AG04449 (cell line): ENCODE results near the gene RLN3.
"Not testable (repeated sequence)": the region's sequence is repeated elsewhere in the genome, so short reads cannot be mapped to it uniquely, and the experiment has no call there.

ENCODE experiments used
- CTCF ChIA-PET: fragments of 350-600 bp; formaldehyde crosslinking; extraction: SDS; loops from one replicate; lab custom pipeline; 2021; ENCODE audit warnings: antibody characterized with exemption; lab: Yijun Ruan, JAX
- POLR2A ChIA-PET: fragments of 400-600, 350-600 bp; formaldehyde crosslinking; extraction: SDS; loops from one replicate; lab custom pipeline; 2020; ENCODE audit warnings: antibody characterized with exemption, inconsistent platforms; lab: Yijun Ruan, JAX
- DNase-seq: peaks from one replicate; pipeline ENCODE4 v3.0.0-alpha.2; 2010; ENCODE audit warnings: low read depth, low spot score
- H3K4me3 ChIP-seq: 2 replicates; pipeline ENCODE4 v1.5.1; 2011; ENCODE audit warnings: low read depth, mild to moderate bottlenecking, control low read depth, low read length
- TF ChIP-seq, protein P1 (sequence below): IDR thresholded peaks from one replicate; pipeline ENCODE4 v1.5.1; 2011; ENCODE audit warnings: mild to moderate bottlenecking, moderate library complexity, low read length, control low read depth, inconsistent platforms; ENCODE audit not compliant: insufficient read depth; ENCODE audit errors: missing control alignments

Gene RLN3

DNA sequence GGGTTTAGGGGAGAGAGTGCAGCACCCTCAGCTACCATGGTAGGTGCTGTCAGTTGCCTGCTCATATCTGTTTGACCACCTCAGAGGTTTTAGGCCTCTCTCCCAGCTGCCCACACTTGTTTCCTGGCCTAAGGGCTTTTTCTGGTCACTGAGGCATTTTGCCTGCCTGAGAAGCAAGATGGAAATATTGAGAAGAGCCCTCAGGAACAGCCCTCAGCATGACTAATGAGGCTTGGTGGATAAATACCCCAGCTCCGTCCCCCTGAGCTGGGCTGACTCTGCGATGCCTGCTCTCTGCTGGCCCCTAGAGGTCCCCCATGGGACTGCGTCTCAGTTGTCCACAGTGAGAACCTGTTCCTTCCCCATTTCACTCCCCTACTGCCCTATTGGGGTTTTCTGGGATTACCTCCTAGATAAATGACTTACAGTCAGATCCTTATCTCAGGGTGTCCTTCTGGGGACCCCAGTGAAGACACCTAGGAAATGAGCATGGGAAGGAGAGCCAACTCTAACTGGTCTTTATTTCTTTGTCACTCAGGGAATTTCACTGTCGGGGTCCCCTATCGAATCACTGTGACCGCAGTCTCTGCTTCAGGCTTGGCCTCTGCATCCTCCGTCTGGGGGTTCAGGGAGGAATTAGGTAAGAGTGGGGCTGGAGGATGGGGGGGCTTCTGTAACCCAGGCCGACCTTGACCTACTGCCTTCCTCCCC lies 20.6 kb downstream of the RLN3 start:
- H3K4me3 ChIP-seq = no peak overlapping the region
- DNase-seq = no peak
- CTCF ChIA-PET = interaction anchor here (0.7 to 11.1 kb wide), 10 partner anchors 8 to 167 kb away, joined by 3 to 106 read pairs (median 4); partner anchors contain the start of genes IL27RA and PALM3
- TF ChIP-seq, protein P1, sequence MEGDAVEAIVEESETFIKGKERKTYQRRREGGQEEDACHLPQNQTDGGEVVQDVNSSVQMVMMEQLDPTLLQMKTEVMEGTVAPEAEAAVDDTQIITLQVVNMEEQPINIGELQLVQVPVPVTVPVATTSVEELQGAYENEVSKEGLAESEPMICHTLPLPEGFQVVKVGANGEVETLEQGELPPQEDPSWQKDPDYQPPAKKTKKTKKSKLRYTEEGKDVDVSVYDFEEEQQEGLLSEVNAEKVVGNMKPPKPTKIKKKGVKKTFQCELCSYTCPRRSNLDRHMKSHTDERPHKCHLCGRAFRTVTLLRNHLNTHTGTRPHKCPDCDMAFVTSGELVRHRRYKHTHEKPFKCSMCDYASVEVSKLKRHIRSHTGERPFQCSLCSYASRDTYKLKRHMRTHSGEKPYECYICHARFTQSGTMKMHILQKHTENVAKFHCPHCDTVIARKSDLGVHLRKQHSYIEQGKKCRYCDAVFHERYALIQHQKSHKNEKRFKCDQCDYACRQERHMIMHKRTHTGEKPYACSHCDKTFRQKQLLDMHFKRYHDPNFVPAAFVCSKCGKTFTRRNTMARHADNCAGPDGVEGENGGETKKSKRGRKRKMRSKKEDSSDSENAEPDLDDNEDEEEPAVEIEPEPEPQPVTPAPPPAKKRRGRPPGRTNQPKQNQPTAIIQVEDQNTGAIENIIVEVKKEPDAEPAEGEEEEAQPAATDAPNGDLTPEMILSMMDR = peak; percentile 67
- POLR2A ChIA-PET = no interaction called here

DNA sequence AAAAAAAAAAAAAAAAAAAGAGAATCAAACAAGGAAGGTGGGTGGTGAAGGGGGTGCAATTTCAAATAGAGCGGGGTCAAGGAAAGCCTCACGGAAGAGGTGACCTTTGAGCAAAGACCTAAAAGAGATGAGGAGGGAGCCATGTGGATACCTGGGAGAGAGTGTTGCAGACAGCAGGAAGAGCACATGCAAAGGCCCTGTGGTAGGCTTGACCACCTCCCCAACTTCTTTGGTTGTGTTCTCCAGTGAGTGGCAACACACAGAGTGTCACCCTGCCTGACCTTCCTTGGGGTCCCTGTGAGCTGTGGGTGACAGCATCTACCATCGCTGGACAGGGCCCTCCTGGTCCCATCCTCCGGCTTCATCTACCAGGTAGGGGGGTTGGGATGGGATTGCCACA lies 22.6 kb downstream of the RLN3 start:
- TF ChIP-seq, protein P1 = no peak
- CTCF ChIA-PET = interaction anchor here (1.7 to 11.1 kb wide), 4 partner anchors 8 to 170 kb away, joined by 5 to 106 read pairs (median 20); partner anchors contain the start of gene PALM3
- DNase-seq = no peak
- H3K4me3 ChIP-seq = no peak overlapping the region
- POLR2A ChIA-PET = no interaction called here

GRCh38 chr19:14050961-14051360 lies 23.0 kb downstream of the RLN3 start:
- CTCF ChIA-PET = interaction anchor here (0.9 to 11.1 kb wide), 5 partner anchors 8 to 170 kb away, joined by 4 to 106 read pairs (median 7); partner anchors contain the start of genes MISP3 and PALM3
- DNase-seq, POLR2A ChIA-PET, H3K4me3 ChIP-seq: not testable (repeated sequence)

GRCh38 chr19:14051980-14052379 lies 24.0 kb downstream of the RLN3 start:
- ChIA-PET CTCF (interaction anchor here (1.0 to 11.1 kb wide), 5 partner anchors 7 to 173 kb away, joined by 3 to 106 read pairs (median 7); partner anchors contain the start of gene PALM3), POLR2A (no interaction called here)
- H3K4me3 ChIP-seq = no peak overlapping the region
- no peak for DNase-seq
- TF ChIP-seq, protein P1 = no peak

DNA sequence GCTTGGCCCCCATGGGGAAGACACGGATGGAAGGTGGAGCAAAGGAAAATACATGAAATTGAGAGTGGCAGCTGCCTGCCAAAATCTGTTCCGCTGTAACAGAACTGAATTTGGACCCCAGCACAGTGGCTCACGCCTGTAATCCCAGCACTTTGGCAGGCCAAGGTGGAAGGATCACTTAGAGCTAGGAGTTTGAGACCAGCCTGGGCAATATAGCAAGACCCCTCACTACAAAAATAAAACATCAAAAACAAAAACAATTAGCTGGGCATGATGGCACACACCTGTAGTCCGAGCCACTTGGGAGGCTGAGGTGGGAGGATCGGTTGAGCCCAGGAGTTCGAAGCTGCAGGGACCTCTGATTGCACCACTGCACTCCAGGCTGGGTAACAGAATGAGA lies 24.5 kb downstream of the RLN3 start:
- TF ChIP-seq, protein P1 = no peak
- ChIA-PET CTCF (interaction anchor here (1.0 to 5.1 kb wide), 6 partner anchors 9 to 173 kb away, joined by 3 to 34 read pairs (median 6); partner anchors contain the start of genes MISP3 and PALM3), POLR2A (interaction anchor here (0.6 kb wide), 1 partner anchor 466 kb away, joined by 3 read pairs; no protein-coding TSS in a partner anchor)
- H3K4me3 ChIP-seq = no peak overlapping the region
- no peak for DNase-seq

GRCh38 chr19:14053032-14053431 lies 25.1 kb downstream of the RLN3 start:
- POLR2A ChIA-PET = interaction anchor here (0.6 kb wide), 1 partner anchor 465 kb away, joined by 3 read pairs; no protein-coding TSS in a partner anchor
- no peak for DNase-seq
- TF ChIP-seq, protein P1 = no peak
- CTCF ChIA-PET = interaction anchor here (1.0 to 5.1 kb wide), 5 partner anchors 8 to 174 kb away, joined by 3 to 34 read pairs (median 5); partner anchors contain the start of genes MISP3 and PALM3
- H3K4me3 ChIP-seq = no peak overlapping the region
